ENCODE results near the gene UBE3C. TPM values are rescaled to one million over a fixed set of nuclear protein-coding genes. Genes with fewer than 3 reads are reported as not detected.

Gene UBE3C
- total RNA-seq, 3 donors from 2014 or later (not counting 1 experiment from before 2014, with no cell fraction given): 44.6 to 56.7 (median 55.5) TPM

DNA sequence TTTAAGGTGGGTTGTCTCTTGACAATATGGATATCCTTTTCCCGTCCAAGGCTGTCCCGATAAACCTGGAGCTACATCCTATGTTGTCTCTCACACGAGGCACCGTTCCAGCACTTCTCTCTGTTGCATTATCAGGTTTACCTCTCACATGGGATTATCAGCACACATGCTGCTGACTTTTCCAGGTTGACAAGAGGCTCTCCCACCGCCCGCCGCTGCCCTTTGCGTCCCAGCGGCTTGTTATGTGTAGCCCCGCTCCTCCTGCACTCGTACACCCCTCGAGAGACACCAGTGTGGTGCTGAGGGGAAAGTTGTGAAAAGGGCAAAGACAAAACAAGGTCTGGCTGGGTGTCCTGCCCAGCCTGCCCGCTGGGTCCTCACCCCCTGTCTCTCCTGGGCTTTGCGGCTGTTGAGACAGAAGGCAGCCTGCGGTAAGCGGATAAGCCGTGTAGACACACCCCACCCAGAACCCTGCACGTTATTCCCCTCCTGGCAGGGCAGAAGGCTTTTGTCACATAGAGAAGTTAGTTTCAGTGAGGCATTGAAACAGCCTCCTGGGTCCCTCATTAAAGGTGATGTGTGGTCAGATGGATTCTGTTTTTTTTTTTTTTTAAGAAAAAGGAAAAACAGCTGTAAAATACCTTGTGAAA lies 38.7 kb downstream of the UBE3C start:
- H3K9me3 Mint-ChIP-seq: no peaks in the 10 kb centered on the region
- no peaks in the 10 kb centered on the region for H3K36me3 Mint-ChIP-seq
- intact Hi-C loops (cut with micrococcal nuclease): no loop called here
- TF ChIP-seq, protein P1, sequence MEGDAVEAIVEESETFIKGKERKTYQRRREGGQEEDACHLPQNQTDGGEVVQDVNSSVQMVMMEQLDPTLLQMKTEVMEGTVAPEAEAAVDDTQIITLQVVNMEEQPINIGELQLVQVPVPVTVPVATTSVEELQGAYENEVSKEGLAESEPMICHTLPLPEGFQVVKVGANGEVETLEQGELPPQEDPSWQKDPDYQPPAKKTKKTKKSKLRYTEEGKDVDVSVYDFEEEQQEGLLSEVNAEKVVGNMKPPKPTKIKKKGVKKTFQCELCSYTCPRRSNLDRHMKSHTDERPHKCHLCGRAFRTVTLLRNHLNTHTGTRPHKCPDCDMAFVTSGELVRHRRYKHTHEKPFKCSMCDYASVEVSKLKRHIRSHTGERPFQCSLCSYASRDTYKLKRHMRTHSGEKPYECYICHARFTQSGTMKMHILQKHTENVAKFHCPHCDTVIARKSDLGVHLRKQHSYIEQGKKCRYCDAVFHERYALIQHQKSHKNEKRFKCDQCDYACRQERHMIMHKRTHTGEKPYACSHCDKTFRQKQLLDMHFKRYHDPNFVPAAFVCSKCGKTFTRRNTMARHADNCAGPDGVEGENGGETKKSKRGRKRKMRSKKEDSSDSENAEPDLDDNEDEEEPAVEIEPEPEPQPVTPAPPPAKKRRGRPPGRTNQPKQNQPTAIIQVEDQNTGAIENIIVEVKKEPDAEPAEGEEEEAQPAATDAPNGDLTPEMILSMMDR (IDR thresholded peaks at IDR 0.05): no peak
- no peaks in the 10 kb centered on the region for H3K4me1 Mint-ChIP-seq
- no peak overlapping the region for H3K4me3 Mint-ChIP-seq
- no peak overlapping the region for H3K27ac Mint-ChIP-seq
- H3K27me3 Mint-ChIP-seq (ENCODE audit: low read depth in 2 of 2): no peaks in the 10 kb centered on the region
- Histone ChIP-seq H3K27ac (ENCODE audit: low read length) (no peak overlapping the region), H3K36me3 (ENCODE audit: control insufficient read depth, insufficient read depth, low read length) (peaks cover 78% of the 10 kb centered on the region), H3K4me1 (ENCODE audit: control insufficient read depth, insufficient read depth, low read length) (no peaks in the 10 kb centered on the region), H3K27me3 (ENCODE audit: control insufficient read depth, insufficient read depth, low read length) (no peaks in the 10 kb centered on the region), H3K4me3 (ENCODE audit: low read length) (no peak overlapping the region), H3K9me3 (ENCODE audit: control insufficient read depth, insufficient read depth, low read length) (no peaks in the 10 kb centered on the region)
- DNase-seq: no peak
- no peak for ATAC-seq
- WGBS (ENCODE audit: insufficient coverage): 91% methylated on average over 18 of the region's 18 CpGs

DNA sequence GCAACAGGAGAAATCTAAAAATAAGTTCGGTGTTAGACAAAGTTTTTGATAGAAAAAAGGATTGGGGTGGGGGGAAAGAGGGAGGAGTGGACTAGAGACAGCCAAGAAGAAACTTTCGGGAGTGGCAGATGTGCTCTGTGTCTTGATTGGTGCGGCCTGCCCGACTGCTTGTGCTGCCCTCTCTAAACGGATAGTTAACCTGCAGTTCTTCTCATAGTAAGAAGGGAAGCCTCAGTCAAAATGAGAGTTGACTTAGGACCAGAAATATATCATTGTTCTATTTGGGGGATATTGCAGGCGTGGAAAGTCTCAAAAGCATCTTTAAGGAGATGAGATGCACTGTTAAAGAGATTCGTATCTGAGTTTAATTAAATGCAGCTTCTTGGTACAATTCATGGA lies 39.3 kb downstream of the UBE3C start:
- Mint-ChIP-seq H3K4me3 (no peak overlapping the region), H3K27ac (no peak overlapping the region), H3K4me1 (no peaks in the 10 kb centered on the region), H3K9me3 (no peaks in the 10 kb centered on the region), H3K36me3 (no peaks in the 10 kb centered on the region), H3K27me3 (ENCODE audit: low read depth in 2 of 2) (no peaks in the 10 kb centered on the region)
- H3K27ac ChIP-seq (ENCODE audit: low read length): no peak overlapping the region
- ATAC-seq (no peak), DNase-seq (no peak)
- H3K36me3 ChIP-seq (ENCODE audit: control insufficient read depth, insufficient read depth, low read length): peaks cover 75% of the 10 kb centered on the region
- TF ChIP-seq, protein P1 (IDR thresholded peaks at IDR 0.05): no peak
- no peaks in the 10 kb centered on the region for H3K9me3 ChIP-seq (ENCODE audit: control insufficient read depth, insufficient read depth, low read length)
- intact Hi-C loops (cut with micrococcal nuclease): no loop called here
- H3K4me3 ChIP-seq (ENCODE audit: low read length): no peak overlapping the region
- 90% methylated on average over 7 of the region's 7 CpGs for WGBS (ENCODE audit: insufficient coverage)
- H3K27me3 ChIP-seq (ENCODE audit: control insufficient read depth, insufficient read depth, low read length): no peaks in the 10 kb centered on the region
- H3K4me1 ChIP-seq (ENCODE audit: control insufficient read depth, insufficient read depth, low read length): no peaks in the 10 kb centered on the region

DNA sequence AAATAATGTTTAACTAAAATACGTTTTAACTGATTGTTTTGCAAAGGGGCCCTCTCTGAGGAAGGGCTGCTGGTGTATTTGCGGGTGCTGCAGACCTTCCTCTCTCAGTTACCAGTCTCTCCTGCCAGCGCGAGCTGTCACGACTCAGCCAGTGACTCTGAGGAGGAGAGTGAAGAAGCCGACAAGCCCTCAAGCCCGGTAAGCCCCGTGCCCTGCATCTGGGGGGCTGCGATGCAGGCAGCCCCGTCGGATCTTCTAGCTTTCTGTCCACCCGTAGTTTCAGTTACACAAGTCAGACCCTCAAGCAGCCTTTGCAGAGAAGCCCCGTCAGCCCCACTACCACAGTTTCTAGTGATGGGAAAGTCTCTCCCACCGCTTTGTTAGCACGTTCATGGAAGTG lies 45.1 kb downstream of the UBE3C start:
- H3K4me1 Mint-ChIP-seq: no peaks in the 10 kb centered on the region
- Histone ChIP-seq H3K4me1 (ENCODE audit: control insufficient read depth, insufficient read depth, low read length) (no peaks in the 10 kb centered on the region), H3K27ac (ENCODE audit: low read length) (no peak overlapping the region), H3K4me3 (ENCODE audit: low read length) (no peak overlapping the region), H3K27me3 (ENCODE audit: control insufficient read depth, insufficient read depth, low read length) (no peaks in the 10 kb centered on the region), H3K36me3 (ENCODE audit: control insufficient read depth, insufficient read depth, low read length) (peaks cover 78% of the 10 kb centered on the region), H3K9me3 (ENCODE audit: control insufficient read depth, insufficient read depth, low read length) (no peaks in the 10 kb centered on the region)
- H3K27ac Mint-ChIP-seq: no peak overlapping the region
- ATAC-seq (no peak), DNase-seq (no peak)
- WGBS (ENCODE audit: insufficient coverage): 97% methylated on average over 15 of the region's 15 CpGs
- TF ChIP-seq, protein P1 (IDR thresholded peaks at IDR 0.05): no peak
- H3K36me3 Mint-ChIP-seq: peaks cover 11% of the 10 kb centered on the region
- no peak overlapping the region for H3K4me3 Mint-ChIP-seq
- intact Hi-C loops (cut with micrococcal nuclease): no loop called here
- H3K27me3 Mint-ChIP-seq (ENCODE audit: low read depth in 2 of 2): no peaks in the 10 kb centered on the region
- no peaks in the 10 kb centered on the region for H3K9me3 Mint-ChIP-seq

DNA sequence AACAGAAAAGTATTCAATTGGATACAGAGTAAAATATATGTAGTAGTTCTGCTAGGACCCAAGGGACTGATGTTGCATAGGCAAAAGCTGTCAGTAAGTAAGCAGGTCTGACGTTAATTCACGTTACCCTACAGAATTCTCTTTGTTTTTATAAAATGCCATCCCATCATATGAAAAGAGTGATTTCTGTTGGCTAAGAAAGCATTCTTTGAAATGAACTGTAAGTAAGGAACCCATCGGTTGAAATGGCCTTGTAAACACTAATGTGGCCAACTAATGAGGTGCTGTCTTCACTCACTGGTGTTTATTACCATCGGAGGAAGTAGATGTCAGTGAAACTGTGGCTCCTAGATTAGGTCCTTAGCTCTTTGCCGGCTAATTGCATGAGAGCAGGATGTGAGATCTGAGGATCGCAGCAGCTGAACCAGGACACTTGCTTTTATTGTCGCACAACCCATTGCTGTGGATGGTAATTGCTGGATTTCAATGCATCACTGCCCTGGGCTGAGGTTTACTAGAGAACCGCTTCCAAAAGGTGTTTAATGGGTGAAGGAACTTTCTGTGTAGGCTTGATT lies 49.5 kb downstream of the UBE3C start:
- no peaks in the 10 kb centered on the region for H3K27me3 ChIP-seq (ENCODE audit: control insufficient read depth, insufficient read depth, low read length)
- DNase-seq: no peak
- no peak overlapping the region for H3K4me3 ChIP-seq (ENCODE audit: low read length)
- Mint-ChIP-seq H3K27me3 (ENCODE audit: low read depth in 2 of 2) (no peaks in the 10 kb centered on the region), H3K36me3 (peaks cover 11% of the 10 kb centered on the region), H3K27ac (no peak overlapping the region), H3K4me3 (no peak overlapping the region), H3K9me3 (no peaks in the 10 kb centered on the region), H3K4me1 (no peaks in the 10 kb centered on the region)
- intact Hi-C loops (cut with micrococcal nuclease): no loop called here
- ATAC-seq: no peak
- WGBS (ENCODE audit: insufficient coverage): 96% methylated on average over 6 of the region's 8 CpGs
- no peaks in the 10 kb centered on the region for H3K9me3 ChIP-seq (ENCODE audit: control insufficient read depth, insufficient read depth, low read length)
- no peak overlapping the region for H3K27ac ChIP-seq (ENCODE audit: low read length)
- H3K36me3 ChIP-seq (ENCODE audit: control insufficient read depth, insufficient read depth, low read length): peaks cover 70% of the 10 kb centered on the region
- TF ChIP-seq, protein P1 (IDR thresholded peaks at IDR 0.05): no peak
- H3K4me1 ChIP-seq (ENCODE audit: control insufficient read depth, insufficient read depth, low read length): no peaks in the 10 kb centered on the region

Data from natural killer cell (primary cell).